Adipose tissue (tissue), 3 donors: ENCODE measurements around the gene ANKRD35. TPM values are rescaled to one million over a fixed set of nuclear protein-coding genes. Genes with fewer than 3 reads are reported as not detected.

Experiments
- H3K27ac ChIP-seq: one replicate; pipeline ENCODE4 v1.5.1; 2013; ENCODE audit warnings: low read depth, low read length
- WGBS, 3 donors: extraction: QIAGEN DNeasy Blood & Tissue Kit; methylation state at CpG; one replicate each; pipeline ENCODE4 v1.1.7; 2013; 5-methylcytosine and 5-hydroxymethylcytosine counted together
- polyA plus RNA-seq, 3 donors: library from polyadenylated mRNA; stranded (reverse); fragments of 200-250 nt; gene quantifications; one replicate each; pipeline ENCODE4 v1.2.3, GENCODE V29; 2013
- donor health status: healthy with polysubstance abuse.
- donor health status: Bipolar disorder and iron deficiency.
- donor health status: healthy.

Gene ANKRD35
- polyA plus RNA-seq, 3 donors, result 0.58 to 8.0 (median 3.6) TPM

GRCh38 chr1:145901312-145902021, 15.8 kb upstream of the ANKRD35 start:
- 84 to 92% (median 89%) methylated on average over 12 of the region's 12 CpGs for WGBS, 3 donors
- H3K27ac ChIP-seq, result no peak overlapping the region

DNA sequence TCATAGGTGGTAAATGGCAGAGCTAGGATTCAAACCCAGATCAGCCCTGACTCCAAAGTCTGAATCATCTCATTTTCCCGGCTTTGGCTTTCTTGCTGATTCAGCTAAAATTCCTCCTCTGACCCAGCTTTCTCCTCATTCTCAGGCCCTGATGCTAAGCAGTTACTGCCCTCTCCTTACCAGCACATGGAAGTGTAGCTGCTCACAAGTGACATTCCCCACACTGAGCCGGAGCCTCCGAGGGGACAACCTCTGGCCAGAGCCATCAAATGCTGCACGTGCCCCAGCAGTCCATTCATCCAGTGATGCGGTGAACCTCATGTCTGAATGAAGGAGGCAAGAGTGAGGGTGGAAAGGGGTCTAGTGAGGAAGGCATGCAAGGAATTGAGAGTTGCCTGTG, 13.1 kb upstream of the ANKRD35 start:
- no peak overlapping the region for H3K27ac ChIP-seq
- WGBS, 3 donors, result 81 to 90% (median 88%) methylated on average over 5 of the region's 5 CpGs

DNA sequence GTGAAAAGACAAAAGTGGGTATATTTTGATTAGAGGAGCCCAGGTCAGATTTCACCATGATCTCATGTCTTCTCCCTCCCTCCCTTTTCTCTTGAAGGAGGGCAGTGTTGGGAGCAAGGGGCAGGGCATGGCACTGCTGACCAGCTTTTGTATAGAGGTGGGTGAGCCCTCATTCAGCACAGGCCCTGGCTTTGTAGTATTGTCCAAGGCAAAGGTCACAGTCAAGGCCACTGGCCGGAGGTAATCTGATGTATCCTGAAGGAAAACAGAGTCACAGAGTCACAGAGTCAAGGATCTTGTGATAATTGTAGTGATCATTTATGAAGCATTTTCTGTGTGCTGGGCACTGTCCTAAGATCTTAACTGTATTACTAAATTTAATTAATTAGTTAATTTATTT, 12.3 kb upstream of the ANKRD35 start:
- WGBS, 3 donors, result 62 to 91% (median 89%) methylated on average over 1 of the region's 1 CpG
- no peak overlapping the region for H3K27ac ChIP-seq

- 95 to 100% (median 97%) methylated on average over 1 of the region's 1 CpG for WGBS, 3 donors
- H3K27ac ChIP-seq, result no peak overlapping the region
Observed at GRCh38 chr1:145895471-145895870, 9.8 kb upstream of the ANKRD35 start.

- WGBS, 3 donors, result 87 to 92% (median 88%) methylated on average over 7 of the region's 7 CpGs
- H3K27ac ChIP-seq, result no peak overlapping the region
Observed at GRCh38 chr1:145893306-145894055, 7.8 kb upstream of the ANKRD35 start.

DNA sequence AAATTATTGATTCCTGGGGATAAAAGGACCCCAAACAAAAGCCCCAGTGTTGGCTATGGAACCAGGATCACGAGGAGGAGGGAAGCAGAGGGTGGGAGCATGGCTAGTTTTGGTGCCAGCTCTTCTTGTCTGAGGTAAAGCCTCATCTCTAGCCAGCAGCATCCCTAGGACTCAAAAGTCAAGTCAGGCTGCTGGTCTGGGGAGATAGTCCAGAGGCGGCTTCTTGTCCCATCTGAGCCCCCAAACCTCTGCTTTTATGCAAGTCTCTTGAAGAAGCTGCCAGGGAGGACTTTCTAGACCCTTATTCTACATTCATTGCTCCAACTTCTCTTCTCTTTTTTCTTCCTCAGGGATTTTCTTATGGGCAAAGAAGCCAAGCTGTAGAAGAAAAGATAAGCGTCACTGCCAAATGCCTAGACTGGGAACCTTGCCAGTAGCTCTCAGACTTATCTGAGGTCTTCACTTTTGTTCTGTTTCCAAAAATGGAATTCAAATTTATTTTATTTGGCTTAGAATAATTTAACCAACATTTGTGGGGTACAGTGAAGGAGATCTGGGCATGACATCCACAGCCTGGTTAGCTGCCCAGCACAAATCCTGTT, 6.9 kb upstream of the ANKRD35 start:
- WGBS, 3 donors, result 36 to 53% (median 44%) methylated on average over 3 of the region's 3 CpGs
- H3K27ac ChIP-seq, result peak overlapping the region; percentile 71

DNA sequence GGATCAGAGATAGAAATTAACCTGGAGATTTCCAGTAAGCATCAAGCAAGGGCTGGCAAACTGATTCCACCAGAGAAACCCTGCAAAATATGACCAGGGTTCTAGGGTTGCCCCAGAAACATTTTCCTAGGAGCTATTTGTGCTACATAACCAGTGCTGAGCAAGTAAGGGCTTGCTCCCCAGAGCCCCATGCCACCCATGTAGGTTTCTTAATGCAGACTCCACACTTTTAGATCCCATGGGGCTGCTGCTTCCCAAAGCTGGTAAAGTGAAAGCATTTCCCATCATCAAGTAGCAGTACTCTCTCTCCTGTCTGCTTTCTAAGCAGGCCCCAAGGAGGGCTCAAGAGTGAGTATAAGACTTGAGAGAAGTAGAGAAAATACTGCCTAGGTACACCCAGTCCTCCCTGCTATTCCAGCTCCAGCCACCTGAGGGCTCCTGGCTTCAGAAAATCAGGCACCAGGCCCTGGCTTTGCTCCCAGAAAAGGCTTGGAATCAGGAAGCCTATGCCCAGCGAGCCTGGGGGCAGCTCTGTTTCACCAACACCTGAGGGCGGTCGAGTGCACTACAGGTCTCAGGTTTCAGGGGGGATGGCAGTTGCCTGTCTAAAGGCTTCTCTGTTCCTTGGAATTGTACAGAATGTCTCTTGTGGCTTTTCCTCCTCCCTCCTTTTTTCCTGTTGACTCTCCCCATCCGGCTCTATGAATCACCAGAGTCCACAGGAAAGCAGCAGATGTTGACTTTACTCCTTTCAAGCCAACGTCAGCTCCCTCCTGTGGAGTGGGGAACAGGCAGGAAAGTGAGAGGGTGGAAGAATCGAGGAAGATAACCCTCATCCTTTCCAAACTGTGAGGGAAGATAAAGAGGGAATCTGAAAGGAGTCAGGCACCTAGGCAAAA, 6.2 kb upstream of the ANKRD35 start:
- H3K27ac ChIP-seq, result peak overlapping the region; percentile 71
- WGBS, 3 donors, result 5 to 7% (median 6%) methylated on average over 6 of the region's 6 CpGs

DNA sequence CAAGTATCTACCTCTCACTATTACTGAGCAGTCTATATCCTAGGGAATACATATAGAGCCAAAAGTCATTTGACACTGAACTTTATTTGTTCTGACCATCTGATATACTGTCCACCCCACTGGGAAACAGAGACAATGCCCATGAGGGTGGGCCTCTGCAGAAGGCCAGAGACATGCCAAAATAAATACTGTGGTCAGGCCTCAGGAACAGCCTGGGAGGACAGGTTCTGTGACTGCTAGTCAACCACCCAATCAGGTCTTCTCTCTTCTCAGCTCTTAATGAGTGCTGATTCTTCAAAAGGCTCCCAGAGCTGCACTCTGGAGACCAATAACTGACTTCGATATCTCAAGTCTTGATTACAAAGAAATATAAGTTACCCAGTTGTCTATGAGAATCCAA, 5.5 kb upstream of the ANKRD35 start:
- WGBS, 3 donors, result 8 to 54% (median 20%) methylated on average over 1 of the region's 1 CpG

DNA sequence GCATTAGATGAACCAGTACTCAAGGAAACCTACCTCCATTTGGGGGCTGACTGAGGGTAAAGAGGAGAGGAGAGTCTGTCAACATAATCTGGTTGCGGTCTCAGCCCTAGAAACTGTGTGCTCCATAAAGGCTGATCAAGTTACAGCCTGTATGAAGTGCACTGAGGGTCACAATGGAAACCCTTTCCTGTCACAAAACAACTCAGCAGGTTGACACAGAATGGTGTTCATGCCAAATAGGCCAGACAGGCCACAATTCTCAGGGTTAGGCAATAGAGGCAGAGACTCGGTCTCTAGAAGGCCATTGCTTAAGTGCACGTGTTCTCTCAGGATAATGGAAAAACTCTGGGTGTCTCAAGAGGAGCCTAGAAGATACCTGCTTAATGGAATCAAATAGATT, 4.1 kb upstream of the ANKRD35 start:
- 73 to 91% (median 76%) methylated on average over 3 of the region's 3 CpGs for WGBS, 3 donors
- H3K27ac ChIP-seq, result no peak overlapping the region

More for the DNA sequence above, 5.5 kb upstream of the ANKRD35 start:
- H3K27ac ChIP-seq, result no peak overlapping the region

DNA sequence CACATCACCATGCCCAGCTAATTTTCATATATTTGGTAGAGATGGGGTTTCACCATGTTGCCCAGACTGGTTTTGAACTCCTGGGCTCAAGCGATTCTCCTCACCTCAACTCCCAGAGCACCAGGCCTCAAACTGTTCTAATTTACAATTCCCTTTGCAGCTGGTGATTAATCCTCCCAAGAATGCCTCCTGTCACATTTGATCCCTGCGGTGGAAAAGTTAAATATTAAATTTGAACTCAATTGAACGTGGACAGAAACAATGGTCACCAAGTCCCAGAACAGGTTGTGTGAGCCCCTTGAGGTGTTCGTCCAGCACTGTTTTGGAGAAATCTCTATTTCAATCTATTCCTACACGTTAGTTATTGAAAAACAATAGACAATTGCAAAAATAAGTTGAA, 2.0 kb upstream of the ANKRD35 start:
- no peak overlapping the region for H3K27ac ChIP-seq
- 49 to 85% (median 80%) methylated on average over 5 of the region's 5 CpGs for WGBS, 3 donors

GRCh38 chr1:145886816-145887215, 1.1 kb upstream of the ANKRD35 start:
- no peak overlapping the region for H3K27ac ChIP-seq

GRCh38 chr1:145886390-145886789, 724 bp upstream of the ANKRD35 start:
- no peak overlapping the region for H3K27ac ChIP-seq

More at GRCh38 chr1:145886816-145887215, 1.1 kb upstream of the ANKRD35 start:
- WGBS, 3 donors, result 67% methylated on average over 8 of the region's 8 CpGs

DNA sequence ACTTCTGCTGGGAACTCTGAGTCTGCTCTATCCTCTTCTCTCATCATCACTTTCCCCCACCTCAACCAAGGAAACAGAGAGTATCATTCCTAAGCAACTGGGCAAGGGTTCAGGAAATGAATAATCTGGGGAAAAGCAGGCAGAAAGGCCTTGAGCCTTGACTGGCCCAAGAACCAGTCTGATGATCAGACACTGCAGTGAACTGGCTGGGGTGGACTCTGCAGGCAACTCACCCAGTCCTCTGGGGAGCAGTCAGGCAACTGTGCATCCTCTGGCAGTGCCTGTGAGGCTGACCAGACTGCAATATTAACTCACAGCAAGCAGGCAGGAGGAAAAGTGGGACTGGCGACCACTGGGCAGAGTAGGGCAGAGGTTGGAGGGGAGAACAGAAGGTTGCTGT, 991 bp downstream of the ANKRD35 start:
- 84 to 95% (median 95%) methylated on average over 1 of the region's 1 CpG for WGBS, 3 donors
- no peak overlapping the region for H3K27ac ChIP-seq

More at GRCh38 chr1:145886390-145886789, 724 bp upstream of the ANKRD35 start:
- 41 to 48% (median 48%) methylated on average over 11 of the region's 11 CpGs for WGBS, 3 donors

GRCh38 chr1:145879775-145880174, 5.9 kb downstream of the ANKRD35 start:
- 59 to 70% (median 62%) methylated on average over 5 of the region's 5 CpGs for WGBS, 3 donors

DNA sequence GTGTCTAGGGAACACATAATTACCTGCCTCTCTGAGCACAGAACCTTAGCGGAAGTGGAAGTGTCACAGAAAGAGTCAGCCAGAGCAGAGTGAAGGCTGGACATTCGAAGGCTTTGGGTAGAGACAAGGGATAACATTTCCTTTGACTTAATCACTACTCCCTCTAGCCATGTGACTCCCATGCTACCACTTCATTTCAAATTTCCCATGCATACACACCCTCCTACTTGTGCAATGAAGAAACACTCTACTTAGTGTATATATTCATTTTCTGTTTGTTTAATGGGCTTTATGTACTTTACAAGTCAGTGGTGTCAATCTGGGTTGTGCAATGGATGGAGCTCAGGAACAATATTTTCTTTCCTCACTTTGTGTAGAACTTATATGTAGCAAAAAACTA, 6.9 kb downstream of the ANKRD35 start:
- 88 to 92% (median 89%) methylated on average over 2 of the region's 2 CpGs for WGBS, 3 donors
- no peak overlapping the region for H3K27ac ChIP-seq

More at GRCh38 chr1:145879775-145880174, 5.9 kb downstream of the ANKRD35 start:
- no peak overlapping the region for H3K27ac ChIP-seq

GRCh38 chr1:145877923-145878486, 7.7 kb downstream of the ANKRD35 start:
- 86 to 87% (median 87%) methylated on average over 7 of the region's 7 CpGs for WGBS, 3 donors
- no peak overlapping the region for H3K27ac ChIP-seq

GRCh38 chr1:145874646-145875045, 11.0 kb downstream of the ANKRD35 start:
- no peak overlapping the region for H3K27ac ChIP-seq
- 76 to 95% (median 82%) methylated on average over 12 of the region's 12 CpGs for WGBS, 3 donors
